Measurements from ENCODE around the gene KCNQ1.

- TF ChIP-seq, protein P1, sequence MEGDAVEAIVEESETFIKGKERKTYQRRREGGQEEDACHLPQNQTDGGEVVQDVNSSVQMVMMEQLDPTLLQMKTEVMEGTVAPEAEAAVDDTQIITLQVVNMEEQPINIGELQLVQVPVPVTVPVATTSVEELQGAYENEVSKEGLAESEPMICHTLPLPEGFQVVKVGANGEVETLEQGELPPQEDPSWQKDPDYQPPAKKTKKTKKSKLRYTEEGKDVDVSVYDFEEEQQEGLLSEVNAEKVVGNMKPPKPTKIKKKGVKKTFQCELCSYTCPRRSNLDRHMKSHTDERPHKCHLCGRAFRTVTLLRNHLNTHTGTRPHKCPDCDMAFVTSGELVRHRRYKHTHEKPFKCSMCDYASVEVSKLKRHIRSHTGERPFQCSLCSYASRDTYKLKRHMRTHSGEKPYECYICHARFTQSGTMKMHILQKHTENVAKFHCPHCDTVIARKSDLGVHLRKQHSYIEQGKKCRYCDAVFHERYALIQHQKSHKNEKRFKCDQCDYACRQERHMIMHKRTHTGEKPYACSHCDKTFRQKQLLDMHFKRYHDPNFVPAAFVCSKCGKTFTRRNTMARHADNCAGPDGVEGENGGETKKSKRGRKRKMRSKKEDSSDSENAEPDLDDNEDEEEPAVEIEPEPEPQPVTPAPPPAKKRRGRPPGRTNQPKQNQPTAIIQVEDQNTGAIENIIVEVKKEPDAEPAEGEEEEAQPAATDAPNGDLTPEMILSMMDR (IDR thresholded peaks at IDR 0.05), result no peak
- TF ChIP-seq POLR2A (IDR thresholded peaks at IDR 0.05), result no peak
Measured at GRCh38 chr11:2661173-2662023, 216.6 kb downstream of the KCNQ1 start.

Data from adrenal gland (tissue), 5 donors.